22Rv1 (cell line): Measurements from ENCODE around the gene GAREM1.

ENCODE experiments used
- ZFX ChIP-seq: fragments of 450-650 bp; IDR thresholded peaks from 2 replicates; pipeline ENCODE4 v1.6.1; 2017; ENCODE audit warnings: antibody characterized with exemption, borderline replicate concordance
- TF ChIP-seq, protein P1 (sequence below): fragments of 450-650 bp; IDR thresholded peaks from 2 replicates; pipeline ENCODE4 v1.5.1; 2017; ENCODE audit warnings: mild to moderate bottlenecking

DNA sequence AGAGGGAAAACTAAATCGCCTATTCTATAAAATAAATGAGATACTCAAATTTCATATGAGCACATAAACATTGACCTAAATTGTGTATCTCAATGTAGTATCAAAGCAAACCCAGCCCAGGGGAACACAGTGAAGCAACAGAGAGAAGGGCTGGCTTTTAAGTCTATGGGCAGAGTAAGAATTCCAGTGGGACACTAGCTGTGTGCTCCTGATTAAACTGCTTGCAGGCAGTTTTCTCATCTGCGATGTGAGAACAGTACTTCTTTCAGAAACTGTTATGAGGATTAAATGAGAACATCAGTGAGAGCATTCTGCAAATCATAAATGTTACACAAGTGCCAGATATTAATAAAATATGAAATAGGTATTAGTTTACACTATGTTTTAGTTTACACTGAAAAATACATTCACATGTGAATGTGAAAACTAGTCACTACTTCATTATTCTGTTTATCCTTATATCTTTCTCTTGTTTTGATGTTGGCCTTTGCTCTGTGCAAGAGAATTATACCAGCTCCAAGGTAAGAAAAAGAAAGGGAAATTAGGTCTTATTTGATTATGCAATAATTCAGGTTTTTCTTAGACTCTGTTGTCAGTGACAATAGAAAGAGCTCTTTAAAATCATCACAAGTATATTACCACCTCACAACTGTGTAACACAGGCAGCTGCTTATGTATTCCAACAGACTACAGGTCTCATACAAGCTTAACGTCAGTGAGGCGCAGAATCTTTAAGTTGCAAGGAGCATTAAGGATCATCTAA, 47.5 kb downstream of the GAREM1 start:
- TF ChIP-seq, protein P1, sequence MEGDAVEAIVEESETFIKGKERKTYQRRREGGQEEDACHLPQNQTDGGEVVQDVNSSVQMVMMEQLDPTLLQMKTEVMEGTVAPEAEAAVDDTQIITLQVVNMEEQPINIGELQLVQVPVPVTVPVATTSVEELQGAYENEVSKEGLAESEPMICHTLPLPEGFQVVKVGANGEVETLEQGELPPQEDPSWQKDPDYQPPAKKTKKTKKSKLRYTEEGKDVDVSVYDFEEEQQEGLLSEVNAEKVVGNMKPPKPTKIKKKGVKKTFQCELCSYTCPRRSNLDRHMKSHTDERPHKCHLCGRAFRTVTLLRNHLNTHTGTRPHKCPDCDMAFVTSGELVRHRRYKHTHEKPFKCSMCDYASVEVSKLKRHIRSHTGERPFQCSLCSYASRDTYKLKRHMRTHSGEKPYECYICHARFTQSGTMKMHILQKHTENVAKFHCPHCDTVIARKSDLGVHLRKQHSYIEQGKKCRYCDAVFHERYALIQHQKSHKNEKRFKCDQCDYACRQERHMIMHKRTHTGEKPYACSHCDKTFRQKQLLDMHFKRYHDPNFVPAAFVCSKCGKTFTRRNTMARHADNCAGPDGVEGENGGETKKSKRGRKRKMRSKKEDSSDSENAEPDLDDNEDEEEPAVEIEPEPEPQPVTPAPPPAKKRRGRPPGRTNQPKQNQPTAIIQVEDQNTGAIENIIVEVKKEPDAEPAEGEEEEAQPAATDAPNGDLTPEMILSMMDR: no peak
- TF ChIP-seq ZFX: no peak
